HCT116 (cell line): ENCODE measurements around the gene TTLL10. TPM values are rescaled to one million over a fixed set of nuclear protein-coding genes. Genes with fewer than 3 reads are reported as not detected.

ENCODE experiments used
- ATAC-seq: fragments of 200-7000 bp; cut with Tn5 transposase; 2 replicates; pipeline ENCODE4 v1.9.1; 2020; ENCODE audit warnings: mild to moderate bottlenecking, moderate library complexity
- BruUV-seq: library from RNA; stranded (reverse); fragments of 400-500 nt; replicated peaks from 2 replicates; lab custom pipeline; 2021; lab: Mats Ljungman, UMichigan
- CTCF ChIA-PET: fragments of 300-600 bp; sonication (Branson Sonifier 250); formaldehyde crosslinking; loops from one replicate; lab custom pipeline; 2021; ENCODE audit warnings: antibody characterized with exemption; lab: Charles Lee
- POLR2A ChIA-PET: fragments of 300-600, 350-600 bp; sonication (Branson Sonifier 250); formaldehyde crosslinking; loops from one replicate; lab custom pipeline; 2021; ENCODE audit warnings: antibody characterized with exemption; lab: Charles Lee
- RAD21 ChIA-PET, 2 experiments: fragments of 300-600 bp; sonication (Branson Sonifier 250); formaldehyde crosslinking; loops; one replicate each; lab custom pipeline; 2023; ENCODE audit warnings: low total read pairs in 2 of 2; ENCODE audit not compliant: uncharacterized antibody in 2 of 2, unreplicated experiment in 2 of 2, low non-redundant PET in 1 of 2; lab: Charles Lee
- DNase-seq: peaks from one replicate; pipeline ENCODE4 v3.0.0-alpha.2; 2010; ENCODE audit warnings: low read depth, low spot score
- H2AFZ ChIP-seq: fragments of 200-600 bp; shearing (Covaris generic), sonication (generic); 2 replicates; pipeline ENCODE4 v1.6.1; 2017; ENCODE audit warnings: low read depth, mixed run types, mixed read lengths, antibody characterized with exemption, low read length; ENCODE audit not compliant: poor library complexity, severe bottlenecking
- H3K27ac ChIP-seq: 2 replicates; pipeline ENCODE4 v1.5.1; 2012; ENCODE audit warnings: low read depth, low read length
- H3K27me3 ChIP-seq: fragments of 200-600 bp; sonication (generic); 2 replicates; pipeline ENCODE4 v1.6.1; 2016; ENCODE audit warnings: mixed run types, low read length, mixed read lengths; ENCODE audit not compliant: insufficient read depth
- H3K36me3 ChIP-seq, 2 experiments: fragments of 200-500 bp in 1 of 2; fragments of 200-600 bp in 1 of 2; sonication (Bioruptor generic) in 1 of 2; sonication (generic) in 1 of 2; 2 replicates each; pipeline versions ENCODE4 v1.5.1 to v1.6.1; 2014 to 2016; ENCODE audit warnings: low read length in 2 of 2, inconsistent platforms in 1 of 2, mixed read lengths in 1 of 2, mixed run types in 1 of 2; ENCODE audit not compliant: insufficient read depth in 2 of 2, control insufficient read depth in 1 of 2
- H3K4me1 ChIP-seq, 2 experiments: fragments of 200-600 bp in 1 of 2; sonication (generic) in 1 of 2; 2 replicates each; pipeline versions ENCODE4 v1.5.1 to v1.6.1; 2012 to 2017; ENCODE audit warnings: low read length in 2 of 2, inconsistent platforms in 1 of 2, mild to moderate bottlenecking in 1 of 2, mixed read lengths in 1 of 2, mixed run types in 1 of 2, moderate library complexity in 1 of 2; ENCODE audit not compliant: insufficient read depth in 2 of 2, control insufficient read depth in 1 of 2
- H3K4me2 ChIP-seq: fragments of 200-600 bp; sonication (generic); 2 replicates; pipeline ENCODE4 v1.6.1; 2017; ENCODE audit warnings: mixed run types, low read length, mixed read lengths
- H3K4me3 ChIP-seq, 2 experiments: fragments of 200-600 bp in 1 of 2; sonication (generic) in 1 of 2; replicated peaks in 1 of 2; 2 replicates each; pipeline ENCODE4 v1.5.1; 2011 to 2016; ENCODE audit warnings: low read length in 2 of 2, control low read depth in 1 of 2, low read depth in 1 of 2, mild to moderate bottlenecking in 1 of 2, mixed read lengths in 1 of 2, mixed run types in 1 of 2
- H3K79me2 ChIP-seq: fragments of 200-600 bp; sonication (generic); 2 replicates; pipeline ENCODE4 v1.6.1; 2017; ENCODE audit warnings: mild to moderate bottlenecking, mixed run types, low read length, moderate library complexity, mixed read lengths; ENCODE audit not compliant: insufficient read depth
- H3K9ac ChIP-seq: fragments of 200-600 bp; sonication (generic); 2 replicates; pipeline ENCODE4 v1.6.1; 2016; ENCODE audit warnings: low read length, mixed read lengths
- H3K9me2 ChIP-seq: fragments of 200-600 bp; sonication (generic), shearing (Covaris generic); 2 replicates; pipeline ENCODE4 v1.6.1; 2017; ENCODE audit warnings: mixed run types, mild to moderate bottlenecking, moderate library complexity; ENCODE audit not compliant: insufficient read depth
- H3K9me3 ChIP-seq, 2 experiments: fragments of 200-500 bp in 1 of 2; fragments of 200-600 bp in 1 of 2; sonication (Bioruptor generic) in 1 of 2; sonication (generic) in 1 of 2; 2 replicates each; pipeline ENCODE4 v1.6.1; 2014 to 2017; ENCODE audit warnings: low read length in 2 of 2, mixed read lengths in 2 of 2, inconsistent platforms in 1 of 2, low read depth in 1 of 2, mild to moderate bottlenecking in 1 of 2, mixed run types in 1 of 2, moderate library complexity in 1 of 2; ENCODE audit not compliant: control insufficient read depth in 1 of 2, insufficient read depth in 1 of 2
- H4K20me1 ChIP-seq: fragments of 200-600 bp; sonication (generic), shearing (Covaris generic); 2 replicates; pipeline ENCODE4 v1.6.1; 2017; ENCODE audit warnings: mixed run types, mild to moderate bottlenecking, moderate library complexity; ENCODE audit not compliant: insufficient read depth
- ATF3 ChIP-seq: IDR thresholded peaks from 2 replicates; pipeline ENCODE4 v1.6.1; 2012
- CBX3 ChIP-seq: IDR thresholded peaks from 2 replicates; pipeline ENCODE4 v1.6.1; 2012; ENCODE audit warnings: low read depth
- CTCF ChIP-seq, 3 experiments: fragments of 200-600 bp in 1 of 3; sonication (generic) in 1 of 3; IDR thresholded peaks in 2 of 3; conservative IDR thresholded peaks in 1 of 3; 2 replicates each; pipeline ENCODE4 v1.5.1; 2012 to 2017; ENCODE audit warnings: low read depth in 2 of 3, low read length in 2 of 3, antibody characterized with exemption in 1 of 3, borderline replicate concordance in 1 of 3, control low read depth in 1 of 3, mild to moderate bottlenecking in 1 of 3, mixed read lengths in 1 of 3, mixed run types in 1 of 3, moderate library complexity in 1 of 3; ENCODE audit not compliant: insufficient read depth in 1 of 3
- ELF1 ChIP-seq: IDR thresholded peaks from 2 replicates; pipeline ENCODE4 v1.6.1; 2012; ENCODE audit warnings: low read depth, borderline replicate concordance
- EZH2 ChIP-seq: fragments of 200-600 bp; sonication (generic); IDR thresholded peaks from 2 replicates; pipeline ENCODE4 v1.6.1; 2017; ENCODE audit warnings: antibody characterized with exemption, mixed run types
- EZH2phosphoT487 ChIP-seq: fragments of 200-600 bp; IDR thresholded peaks from 2 replicates; pipeline ENCODE4 v1.6.1; 2018; ENCODE audit warnings: antibody characterized with exemption, borderline replicate concordance
- JUND ChIP-seq: IDR thresholded peaks from 2 replicates; pipeline ENCODE4 v1.6.1; 2012
- POLR2A ChIP-seq: IDR thresholded peaks from 2 replicates; pipeline ENCODE4 v1.7.0; 2011; ENCODE audit warnings: borderline replicate concordance; ENCODE audit not compliant: insufficient read depth, insufficient read length; ENCODE audit errors: extremely low read depth
- POLR2AphosphoS5 ChIP-seq: IDR thresholded peaks from 2 replicates; pipeline ENCODE4 v1.6.1; 2011; ENCODE audit warnings: mild to moderate bottlenecking, low read depth, low read length, moderate library complexity
- RAD21 ChIP-seq: IDR thresholded peaks from 2 replicates; pipeline ENCODE4 v1.6.1; 2012; ENCODE audit warnings: low read depth, mild to moderate bottlenecking
- REST ChIP-seq: IDR thresholded peaks from 2 replicates; pipeline ENCODE4 v1.6.1; 2012; ENCODE audit warnings: low read depth
- SP1 ChIP-seq: IDR thresholded peaks from 2 replicates; pipeline ENCODE4 v1.6.1; 2012; ENCODE audit warnings: low read depth
- TCF7L2 ChIP-seq: IDR thresholded peaks from 2 replicates; pipeline ENCODE4 v1.7.0; 2011; ENCODE audit warnings: borderline replicate concordance, inconsistent platforms; ENCODE audit not compliant: insufficient read depth, insufficient read length; ENCODE audit errors: extremely low read depth
- YY1 ChIP-seq: IDR thresholded peaks from 2 replicates; pipeline ENCODE4 v1.6.1; 2011; ENCODE audit warnings: low read length, low read depth, moderate library complexity, mild to moderate bottlenecking; ENCODE audit not compliant: insufficient replicate concordance; ENCODE audit errors: extremely low read depth
- ZNF274 ChIP-seq: fragments of 200-500 bp; sonication (Bioruptor generic); IDR thresholded peaks from 2 replicates; pipeline ENCODE4 v1.6.1; 2014; ENCODE audit warnings: mild to moderate bottlenecking, low read depth, low read length, inconsistent platforms
- intact Hi-C: fragments of 100-400 bp; cut with micrococcal nuclease; formaldehyde crosslinking; loops from 2 replicates; pipeline ENCODE4 v1.10.0; 2022
- total RNA-seq: library from RNA; stranded (reverse); gene quantifications from one replicate; pipeline ENCODE4 v1.2.1, GENCODE V29; 2021; ENCODE audit not compliant: unreplicated experiment

TTLL10 gene
- total RNA-seq, 1 experiment from 2014 or later = 0.10 TPM

GRCh38 chr1:1148061-1148460 lies 25.6 kb upstream of the TTLL10 start:
- intact Hi-C loops = no loop called here
- no TSS peak for BruUV-seq
- peaks cover 5 to 13% of the 10 kb centered on the region in 2 experiments for H3K4me1 ChIP-seq
- no peak overlapping the region for H3K27ac ChIP-seq
- no peaks in the 10 kb centered on the region for H3K36me3 ChIP-seq
- no peaks in the 10 kb centered on the region for H3K27me3 ChIP-seq
- H3K9me2 ChIP-seq = no peaks in the 10 kb centered on the region
- H3K9ac ChIP-seq = no peak overlapping the region
- H3K4me2 ChIP-seq = no peak overlapping the region
- CTCF ChIA-PET = no interaction called here
- POLR2A ChIA-PET = no interaction called here
- no peak overlapping the region for H2AFZ ChIP-seq
- no peak for DNase-seq
- RAD21 ChIA-PET = no interaction called here
- H3K79me2 ChIP-seq = no peaks in the 10 kb centered on the region
- no peaks in the 10 kb centered on the region for H4K20me1 ChIP-seq
- H3K4me3 ChIP-seq = no peak overlapping the region
- H3K9me3 ChIP-seq = peaks cover 6 to 11% of the 10 kb centered on the region in 2 experiments; a peak in 2 of 4 replicates
- TF ChIP-seq POLR2A (no peak), CTCF (IDR thresholded peaks at IDR 0.05 in 2 of 3, conservative IDR thresholded peaks at IDR 0.05 in 1 of 3; ENCODE audit: borderline replicate concordance in 1 of 3, insufficient read depth in 1 of 3, low read depth in 2 of 3, low read length in 2 of 3) (no peak), EZH2 (no peak), TCF7L2 (no peak), EZH2phosphoT487 (no peak), JUND (no peak), RAD21 (no peak), ELF1 (no peak), ZNF274 (no peak), REST (no peak), CBX3 (no peak), YY1 (no peak), POLR2AphosphoS5 (no peak), SP1 (no peak), ATF3 (no peak)
- TF ChIP-seq, all 23 proteins: peak for 0
- no peak for ATAC-seq
